NCI-H1436 treated with DMSO at 0.1 percent for 48 hours (cell line): Measurements from ENCODE around the gene TOB1.

Experiments
- DNase-seq: peaks from one replicate; lab custom pipeline; 2025; lab: John Stamatoyannopoulos, UW

Gene TOB1, protein sequence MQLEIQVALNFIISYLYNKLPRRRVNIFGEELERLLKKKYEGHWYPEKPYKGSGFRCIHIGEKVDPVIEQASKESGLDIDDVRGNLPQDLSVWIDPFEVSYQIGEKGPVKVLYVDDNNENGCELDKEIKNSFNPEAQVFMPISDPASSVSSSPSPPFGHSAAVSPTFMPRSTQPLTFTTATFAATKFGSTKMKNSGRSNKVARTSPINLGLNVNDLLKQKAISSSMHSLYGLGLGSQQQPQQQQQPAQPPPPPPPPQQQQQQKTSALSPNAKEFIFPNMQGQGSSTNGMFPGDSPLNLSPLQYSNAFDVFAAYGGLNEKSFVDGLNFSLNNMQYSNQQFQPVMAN

DNA sequence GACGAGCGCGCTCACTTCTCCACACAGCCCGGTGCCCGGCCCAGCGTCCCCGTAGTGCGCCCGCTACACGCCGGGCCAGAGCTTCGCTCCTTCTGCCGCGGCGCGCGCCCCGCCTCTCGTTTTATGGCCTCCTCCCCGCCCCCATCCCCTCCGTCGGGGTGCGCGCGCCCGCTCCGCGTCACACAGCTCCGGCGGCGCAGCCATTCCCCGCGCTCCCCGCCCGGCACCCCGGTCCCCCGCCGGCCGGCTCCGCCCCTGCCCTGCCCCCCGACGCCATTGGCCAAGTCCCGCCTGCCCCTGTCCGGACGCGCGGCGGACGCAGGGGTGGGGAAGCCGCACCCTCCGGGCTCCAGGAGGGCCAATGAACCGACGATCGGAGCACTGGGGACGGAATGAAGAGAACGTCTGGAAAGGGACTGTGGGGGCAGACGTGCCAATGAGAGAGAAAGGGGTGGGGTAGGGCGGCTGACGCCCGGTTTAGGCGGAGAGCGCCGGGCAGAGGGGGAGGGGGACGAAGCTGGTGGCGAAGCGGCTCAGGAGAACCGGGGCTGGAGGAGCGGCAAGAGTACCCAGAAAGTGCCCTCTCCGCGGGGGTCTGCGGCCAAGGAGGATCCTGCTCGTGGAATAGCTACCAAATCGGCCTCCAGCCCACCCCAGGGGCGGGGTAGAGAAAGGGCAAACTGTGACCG is at the start of gene TOB1:
Gene TOB1 (minus strand): TSS at position 94 of the 689 bp plus-strand sequence. CDS start 2,337 bp downstream, outside the sequence.
- peak; percentile 89 for DNase-seq

DNA sequence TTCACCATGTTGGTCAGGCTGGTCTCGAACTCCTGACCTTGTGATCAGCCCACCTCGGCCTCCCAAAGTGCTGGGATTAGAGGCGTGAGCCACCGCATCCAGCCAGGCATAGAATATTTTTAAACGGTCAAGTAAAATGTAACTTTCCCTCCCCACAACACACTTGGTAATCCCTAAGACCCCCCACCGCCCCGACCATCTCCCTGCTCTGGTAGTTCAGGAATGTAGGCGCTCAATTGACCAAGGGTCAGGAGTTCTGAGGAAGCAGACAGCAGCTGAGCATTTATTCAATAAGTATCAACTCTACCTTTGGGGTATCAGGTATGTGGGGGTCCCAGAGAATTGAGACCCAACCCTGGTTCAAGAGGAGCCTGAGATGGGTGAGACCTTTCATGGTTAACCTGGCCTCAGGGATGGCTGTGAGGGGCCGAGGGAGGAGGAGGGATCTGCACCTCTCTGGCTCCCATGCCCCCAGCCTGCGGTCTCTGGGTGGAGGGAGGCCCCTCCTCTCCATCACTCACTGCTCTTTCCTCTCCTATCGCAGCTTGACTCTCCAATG is 48.4 kb upstream of the TOB1 start:
- no peak for DNase-seq

DNA sequence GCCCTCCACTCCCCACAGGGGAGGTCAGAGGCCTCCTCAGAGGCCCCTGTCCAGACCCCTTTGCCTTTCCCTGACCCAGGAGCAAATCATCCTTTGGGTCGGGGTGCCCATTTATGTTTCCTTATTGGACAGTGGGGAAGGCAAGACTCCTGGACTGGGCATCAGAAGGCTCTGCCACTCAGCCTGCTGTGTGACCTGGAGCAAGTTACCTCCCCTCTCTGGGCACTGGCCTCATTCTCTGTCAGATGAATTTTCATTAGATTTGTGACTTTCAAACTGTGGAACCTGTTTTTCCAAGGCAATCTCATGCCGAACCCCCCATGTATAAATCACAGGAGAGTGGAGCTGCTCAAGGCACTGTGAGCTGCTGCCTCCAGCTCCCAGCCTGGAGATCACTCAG is 47.0 kb upstream of the TOB1 start:
- no peak for DNase-seq

DNA sequence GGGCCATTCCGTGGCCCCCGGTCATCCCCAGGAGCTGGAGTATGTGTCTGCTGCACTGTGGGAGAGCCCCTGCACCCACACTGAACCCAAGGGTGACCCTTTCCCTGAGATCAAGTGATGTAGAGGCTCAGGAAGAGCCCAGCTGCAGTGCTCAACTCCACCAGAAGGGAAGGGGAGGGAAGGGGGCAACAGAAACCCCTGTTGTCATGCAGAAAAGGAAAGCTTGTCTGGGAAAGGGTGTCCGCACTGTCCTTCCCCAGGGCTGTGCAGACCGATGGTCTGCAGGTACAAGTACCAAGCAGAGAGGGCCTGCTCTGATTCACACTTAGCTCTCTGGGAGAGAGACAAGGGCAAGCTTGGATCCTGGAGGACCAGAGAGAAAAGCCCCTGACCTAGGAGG is 45.7 kb upstream of the TOB1 start:
- DNase-seq = no peak

DNA sequence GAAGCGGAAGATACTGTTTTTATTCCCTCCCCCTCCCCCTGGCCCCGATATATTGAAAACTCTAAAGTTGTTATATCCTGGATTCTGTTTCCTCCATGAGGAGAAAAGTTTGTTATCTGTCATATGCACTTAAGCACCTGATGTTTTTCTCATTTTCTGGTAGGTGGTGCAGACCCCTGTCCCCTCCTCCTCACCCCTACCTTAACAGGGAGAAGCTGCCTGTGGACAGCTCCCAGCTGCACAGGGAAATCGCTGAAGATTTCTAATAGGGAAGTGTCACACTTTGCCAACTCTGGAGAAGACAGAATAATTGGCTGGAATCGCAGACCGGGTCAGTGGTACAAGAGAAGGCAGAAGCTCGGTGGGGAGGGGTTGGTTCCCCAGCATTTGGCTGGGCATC is 45.3 kb upstream of the TOB1 start:
- no peak for DNase-seq

DNA sequence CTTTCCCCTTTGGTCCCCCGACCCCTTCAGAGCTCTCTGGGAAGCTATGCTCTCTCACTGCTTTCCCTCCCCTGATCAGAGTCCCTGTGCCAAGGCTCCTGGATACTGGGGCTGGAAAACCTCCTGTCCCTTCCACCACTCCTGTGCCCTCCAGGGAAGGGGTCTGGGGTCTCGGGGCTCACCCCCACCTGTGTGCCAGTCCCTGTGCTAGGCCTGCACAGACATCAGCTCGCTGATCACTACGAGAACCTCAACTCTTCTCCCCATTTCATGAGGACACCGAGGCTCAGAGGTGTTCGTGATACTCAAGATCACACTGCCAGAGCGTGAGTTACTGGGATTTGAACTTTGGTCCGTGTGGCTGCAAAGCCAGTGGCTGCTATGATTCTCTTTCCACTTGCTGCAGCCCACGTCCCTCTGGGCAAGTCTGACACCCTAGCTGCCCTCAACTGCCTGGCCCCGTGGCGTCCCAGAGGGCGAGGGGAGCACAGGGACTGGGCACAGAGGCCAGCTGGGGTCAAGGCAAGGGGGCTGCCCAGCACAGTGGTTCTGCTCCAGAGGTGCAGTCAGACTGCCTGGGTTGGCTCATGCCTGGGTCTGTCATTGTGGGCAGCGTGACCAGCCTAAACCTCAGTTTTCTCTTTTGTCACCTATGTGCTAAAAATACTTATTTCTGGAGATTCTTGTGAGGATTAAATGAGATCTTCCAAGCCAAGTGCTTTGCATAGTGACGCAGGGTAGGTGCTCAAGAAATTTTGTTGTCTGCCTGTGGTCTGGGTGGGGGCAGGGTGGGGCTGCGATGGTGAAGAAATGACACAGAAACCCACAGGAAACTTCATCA is 43.8 kb upstream of the TOB1 start:
- DNase-seq = no peak

DNA sequence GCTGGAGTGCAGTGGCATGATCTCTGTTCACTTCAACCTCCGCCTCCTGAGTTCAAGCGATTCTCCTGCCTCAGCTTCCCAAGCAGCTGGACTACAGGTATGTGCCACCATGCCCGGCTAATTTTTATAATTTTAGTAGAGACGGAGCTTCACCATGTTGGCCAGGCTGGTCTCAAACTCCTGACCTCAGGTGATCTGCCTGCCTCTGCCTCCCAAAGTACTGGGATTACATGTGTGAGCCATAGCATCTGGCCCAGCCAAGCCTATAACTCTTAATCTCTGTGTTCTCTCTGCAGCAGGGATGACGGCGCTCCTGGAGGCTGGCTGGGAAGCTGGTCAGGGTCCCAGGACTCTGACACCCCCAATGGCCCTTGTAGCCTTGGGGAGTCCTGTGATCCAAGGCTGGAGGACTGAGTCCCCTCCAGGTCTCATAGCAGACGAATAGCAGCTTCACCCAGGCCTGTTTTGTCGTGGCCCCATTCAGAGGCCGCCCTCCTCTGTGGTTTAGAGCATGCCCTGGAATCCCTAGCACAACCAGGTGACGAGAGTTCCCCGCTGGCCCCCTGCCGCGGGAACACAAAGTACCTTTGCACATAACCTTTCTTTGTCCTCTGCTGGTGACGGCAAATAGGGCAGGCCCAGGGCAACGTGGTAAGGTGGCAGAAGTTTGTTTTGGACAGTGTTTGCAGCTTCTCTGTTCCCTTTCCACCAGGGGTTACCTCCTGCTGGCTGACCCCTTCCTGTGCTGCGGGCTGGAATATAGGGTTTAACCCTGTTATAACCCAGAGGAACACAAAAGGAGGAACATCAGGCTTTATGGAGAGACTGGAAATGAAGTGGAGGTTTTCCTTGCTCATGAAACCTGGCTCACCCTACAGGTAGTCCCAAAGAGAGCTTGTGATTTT is 43.0 kb upstream of the TOB1 start:
- no peak for DNase-seq

DNA sequence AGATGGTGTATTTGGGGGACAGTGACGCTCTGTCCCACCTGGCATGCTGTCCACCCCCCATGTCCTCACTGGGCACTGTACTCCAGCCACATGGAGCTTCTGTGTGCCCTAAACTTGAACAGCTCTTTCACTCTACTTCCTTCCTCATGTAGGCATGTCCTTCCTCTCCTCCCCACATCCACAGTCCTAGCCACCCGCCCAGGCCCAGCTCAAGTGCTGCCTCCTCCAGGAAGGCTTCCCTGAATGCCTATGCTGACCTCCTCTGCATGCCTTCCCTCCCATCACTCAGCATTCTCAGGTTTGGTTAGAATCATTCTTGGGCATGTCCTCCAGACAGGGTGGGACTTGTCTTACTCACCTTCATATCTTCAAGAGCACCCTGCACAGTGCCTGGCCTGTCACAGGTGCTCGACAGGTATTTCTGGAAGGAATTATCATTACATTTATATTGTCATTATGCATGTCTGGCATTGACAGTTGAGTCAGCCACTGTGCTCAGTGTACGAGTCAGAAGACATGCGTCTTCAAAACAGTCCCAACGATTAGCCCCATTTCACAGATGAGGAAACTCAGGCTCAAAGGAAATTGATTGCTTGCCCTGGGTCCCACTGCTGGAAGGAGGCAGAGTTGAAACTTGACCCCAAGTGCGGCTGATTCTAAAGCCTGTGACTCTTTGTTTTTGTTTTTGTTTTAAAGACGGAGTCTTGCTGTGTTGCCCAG is 42.1 kb upstream of the TOB1 start:
- no peak for DNase-seq

DNA sequence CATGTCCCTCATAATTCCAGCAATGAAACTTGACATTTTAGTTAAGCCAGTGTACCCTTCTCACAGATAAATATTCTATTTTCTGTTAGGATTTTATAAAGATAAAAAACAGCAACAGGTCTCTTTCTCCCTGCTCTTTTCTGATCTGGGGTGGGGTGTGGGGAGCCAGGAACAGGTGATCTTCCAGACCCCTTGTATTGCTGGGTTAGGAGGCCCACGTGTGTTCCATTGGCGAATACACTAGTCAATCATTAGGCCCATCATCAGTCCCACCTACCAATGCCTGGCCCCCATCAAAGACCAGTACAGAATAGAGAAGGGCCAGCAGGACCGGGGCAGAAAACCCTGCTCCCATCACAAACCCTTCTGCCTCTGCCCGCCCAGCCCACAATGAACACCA is 40.3 kb upstream of the TOB1 start:
- no peak for DNase-seq

DNA sequence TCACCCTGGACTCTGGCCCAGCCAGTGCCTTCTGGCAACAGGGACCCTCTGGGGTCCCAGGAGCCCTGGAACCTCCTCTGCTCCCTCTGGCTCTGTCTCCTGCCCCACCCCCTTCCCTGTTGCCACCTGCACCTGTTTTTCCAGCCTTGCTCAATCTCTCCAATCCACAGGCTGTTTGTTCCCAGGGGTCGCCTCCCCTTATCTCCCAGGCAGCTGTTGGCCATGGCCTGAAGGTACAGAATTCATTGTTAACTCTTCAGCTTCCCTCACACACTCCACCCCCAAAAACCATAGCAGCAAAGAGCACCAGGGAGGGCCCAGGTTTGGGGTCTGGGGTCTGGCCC is 39.3 kb upstream of the TOB1 start:
- no peak for DNase-seq

DNA sequence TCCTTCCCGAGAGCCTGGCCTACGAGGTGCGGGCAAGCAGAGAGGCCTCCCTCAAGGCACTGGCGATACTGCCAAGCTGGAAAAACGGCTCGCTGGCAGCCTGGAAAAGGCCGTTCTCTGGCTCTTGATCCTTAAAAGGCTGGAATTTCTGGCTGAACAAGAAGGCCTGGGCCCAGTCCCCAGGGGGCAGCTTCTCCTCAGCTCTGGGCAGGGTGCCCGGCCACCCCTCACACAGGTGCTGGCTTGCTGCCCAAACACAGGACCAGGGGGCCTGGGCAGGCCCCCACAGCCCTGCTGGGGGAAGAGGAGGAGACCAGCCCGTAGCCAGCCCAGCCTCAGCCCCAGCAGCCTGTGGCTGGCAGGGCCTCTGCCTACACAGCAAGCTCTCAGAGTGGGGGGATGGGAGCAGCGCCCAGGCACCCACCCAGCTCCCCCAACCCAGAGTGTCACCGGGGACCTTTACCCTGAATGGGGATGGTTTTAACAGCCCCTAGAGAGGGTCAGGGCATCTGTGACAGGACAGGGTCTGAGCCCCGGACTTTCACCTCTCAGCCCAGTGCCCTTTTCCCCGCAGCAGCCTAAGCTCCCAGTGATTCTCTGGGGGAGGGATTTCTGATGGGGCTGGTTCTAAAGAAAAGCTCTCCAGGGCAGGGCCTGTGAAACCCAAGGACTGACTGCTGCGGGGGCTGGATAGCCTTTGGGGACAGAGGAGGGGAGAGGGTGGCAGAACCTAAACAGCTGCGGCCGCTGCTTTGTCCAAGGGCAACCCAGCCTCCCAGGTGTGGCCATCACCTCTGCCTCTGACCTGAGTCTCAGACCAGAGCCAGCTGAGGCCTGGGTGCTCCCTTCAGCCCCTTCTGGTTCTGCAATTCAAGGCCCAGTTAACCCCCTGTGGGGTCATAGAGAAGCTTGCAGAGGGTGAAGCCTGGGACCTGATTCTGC is 38.6 kb upstream of the TOB1 start:
- no peak for DNase-seq

DNA sequence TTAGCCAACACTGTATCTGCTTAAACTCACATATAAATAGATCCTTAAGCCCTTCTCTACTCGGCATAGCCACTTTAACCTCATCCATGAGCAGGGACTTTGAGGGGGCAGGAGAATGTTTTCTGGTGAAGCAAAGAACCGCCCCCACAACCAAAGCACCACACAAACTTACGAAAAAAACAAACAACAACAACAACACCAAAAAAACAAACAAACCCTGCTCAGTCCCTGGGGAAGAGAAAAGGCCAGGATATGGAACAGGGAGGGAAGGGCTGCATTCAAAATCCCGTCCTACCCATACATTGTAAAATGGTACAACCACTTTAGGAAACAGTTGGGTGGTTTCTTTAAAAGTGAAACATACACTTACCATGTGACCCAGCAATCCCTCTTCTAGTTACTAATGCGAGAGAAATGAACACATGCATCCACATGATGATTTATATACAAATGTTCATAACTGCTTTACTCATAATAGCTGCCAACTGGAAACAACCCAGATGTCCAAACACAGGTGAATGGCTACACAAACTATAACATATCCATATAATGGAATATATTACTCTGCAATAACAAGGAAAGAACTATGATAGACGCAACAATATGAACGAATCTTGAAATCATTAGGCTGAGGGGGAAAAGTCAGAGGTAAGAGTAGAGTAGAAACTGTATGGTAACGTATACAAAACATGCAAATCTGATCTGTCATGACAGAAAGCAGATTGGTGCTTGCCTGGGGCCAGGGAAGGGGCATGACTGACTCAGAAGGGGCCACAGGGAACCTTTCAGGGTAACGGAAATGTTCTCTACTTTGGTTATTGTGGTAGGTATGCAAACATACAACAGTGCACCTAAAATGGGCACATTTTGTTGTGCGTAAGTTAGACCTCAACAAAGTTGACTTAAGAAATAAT is 37.7 kb upstream of the TOB1 start:
- no peak for DNase-seq

DNA sequence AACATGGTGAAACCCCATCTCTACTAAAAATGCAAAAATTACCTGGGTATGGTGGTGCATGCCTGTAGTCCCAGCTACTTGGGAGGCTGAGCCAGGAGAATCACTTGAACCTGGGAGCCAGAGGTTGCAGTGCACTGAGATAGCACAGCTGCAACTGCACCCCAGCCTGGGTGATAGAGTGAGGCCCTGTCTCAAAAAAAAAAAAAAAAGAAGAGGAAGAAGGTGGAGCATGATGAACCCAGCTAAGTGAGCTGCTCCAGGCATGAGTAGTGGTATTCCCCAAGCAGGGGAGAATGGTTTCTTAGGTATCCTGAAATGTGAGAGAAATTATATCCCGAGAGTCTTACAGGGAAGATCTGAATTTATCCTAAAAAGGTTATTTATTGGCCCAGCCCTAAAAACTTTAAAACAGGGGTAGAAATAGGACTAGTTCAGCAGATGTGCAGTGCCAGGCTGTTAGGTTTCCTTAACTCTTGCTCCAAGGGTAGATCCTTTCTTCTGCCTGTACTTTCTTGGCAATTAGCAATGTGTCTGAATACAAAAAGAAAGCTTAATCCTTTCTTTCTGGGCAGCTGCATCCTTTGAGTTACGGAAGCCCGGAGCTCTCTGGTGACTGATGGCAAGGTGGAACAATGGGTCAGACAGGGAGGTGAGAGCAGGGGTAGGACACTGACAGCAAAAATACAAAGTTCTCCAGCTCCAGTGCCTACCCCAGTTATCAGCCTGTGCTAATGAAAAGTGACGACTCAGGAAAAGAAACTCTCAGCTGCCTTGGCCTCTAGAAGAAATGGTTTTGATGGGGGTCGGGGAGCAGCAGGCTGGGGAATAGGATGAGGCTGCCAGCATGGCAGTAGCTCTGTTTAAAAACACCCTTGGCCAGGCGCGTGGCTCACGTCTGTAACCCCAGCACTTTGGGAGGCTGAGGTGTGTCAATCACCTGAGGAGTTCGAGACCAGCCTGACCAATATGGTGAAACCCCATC is 36.5 kb upstream of the TOB1 start:
- DNase-seq = no peak

DNA sequence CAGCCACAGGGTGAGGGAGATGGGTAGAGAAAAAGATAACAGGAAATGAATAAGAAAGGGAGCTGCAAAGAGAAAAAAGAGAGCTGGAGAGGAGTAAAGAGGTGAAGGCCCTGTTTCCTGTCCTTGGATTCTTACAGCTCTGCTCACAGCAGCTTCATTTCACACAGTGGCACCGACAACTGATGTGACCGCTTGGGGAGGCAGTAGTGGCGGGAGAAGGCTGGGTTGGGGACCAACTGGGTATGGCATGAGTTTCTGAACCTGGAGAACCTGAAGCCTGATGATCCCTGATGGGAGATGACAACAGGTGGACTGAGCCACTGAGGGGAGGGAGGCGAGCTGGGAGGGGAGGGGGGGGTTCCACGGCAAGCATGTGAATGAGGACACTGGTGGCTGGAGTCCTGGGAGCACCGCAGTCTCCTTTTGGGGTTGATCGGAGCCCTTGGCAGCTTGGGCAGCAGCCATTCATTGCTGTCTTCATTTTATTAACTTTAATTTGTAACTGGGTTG is 34.3 kb upstream of the TOB1 start:
- no peak for DNase-seq

DNA sequence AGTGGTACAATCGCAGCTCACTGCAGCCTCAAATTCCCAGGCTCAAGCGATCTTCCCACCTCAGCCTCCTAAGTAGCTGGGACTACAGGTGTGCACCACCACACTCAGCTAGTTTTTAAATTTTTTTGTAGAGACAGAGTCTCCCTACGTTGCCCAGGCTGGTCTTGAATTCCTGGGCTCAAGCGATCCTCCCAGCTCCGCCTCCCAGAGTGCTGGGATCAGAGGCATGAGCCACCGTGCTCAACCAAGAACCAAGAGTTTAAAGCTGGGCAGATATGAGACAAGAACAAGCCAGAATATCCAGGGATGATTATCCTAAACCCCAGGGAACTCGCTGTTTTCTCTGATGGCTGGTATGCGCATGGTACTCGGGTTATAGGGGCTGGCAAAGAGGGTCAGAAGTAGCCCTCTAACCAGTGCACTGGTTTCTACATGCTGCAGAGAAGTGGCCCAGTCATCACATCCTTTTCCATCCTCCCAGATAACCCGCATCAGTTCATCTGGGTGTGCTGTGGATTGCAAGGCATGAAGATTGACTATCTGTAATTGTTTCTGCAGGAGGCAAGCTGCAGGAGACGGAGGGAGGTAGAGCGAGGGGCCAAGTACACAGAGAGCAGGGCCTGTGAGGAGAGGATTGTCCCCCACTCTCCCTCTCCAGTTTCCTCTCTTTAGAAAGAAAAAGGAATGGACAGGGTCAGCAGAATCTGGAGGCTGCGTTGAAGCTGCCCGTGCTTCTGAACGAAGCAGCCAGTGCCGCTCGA is 33.6 kb upstream of the TOB1 start:
- no peak for DNase-seq

DNA sequence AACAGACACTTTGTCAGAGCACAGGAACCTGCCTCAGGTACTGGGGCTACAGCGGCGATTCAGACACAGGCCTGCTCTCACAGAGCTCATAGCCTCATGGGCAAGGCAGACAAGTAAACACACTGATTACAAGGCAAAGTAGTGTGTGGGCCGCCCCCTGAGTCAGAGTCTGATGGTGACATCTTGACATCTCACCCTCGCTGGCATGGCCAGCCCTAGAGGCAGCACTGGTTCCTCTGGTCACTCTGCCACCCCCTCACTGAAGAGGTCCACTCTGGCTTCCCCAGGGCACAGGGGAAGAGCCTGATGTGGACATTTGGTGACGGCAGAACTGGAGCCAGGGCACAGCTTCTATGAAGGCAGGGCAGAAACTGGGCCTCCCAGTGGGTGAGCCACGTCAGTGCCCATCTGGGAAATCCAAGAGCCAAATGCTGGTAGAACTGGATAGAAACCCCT is 32.9 kb upstream of the TOB1 start:
- no peak for DNase-seq
